Liver (tissue), 9 donors: ENCODE measurements around the gene RAPSN. TPM values are rescaled to one million over a fixed set of nuclear protein-coding genes. Genes with fewer than 3 reads are reported as not detected.
A peak's percentile ranks its signal among the peaks of the same experiment; 100 is the strongest.

ENCODE experiments used
- DNase-seq: peaks from one replicate; pipeline ENCODE4 v3.0.0-alpha.2; 2017; ENCODE audit warnings: low spot score
- H3K27ac ChIP-seq, 2 donors: one replicate each; pipeline ENCODE4 v1.7.0; 2013; ENCODE audit warnings: inconsistent platforms in 2 of 2, low read length in 2 of 2, control low read depth in 1 of 2, low read depth in 1 of 2, mild to moderate bottlenecking in 1 of 2
- H3K27me3 ChIP-seq, 4 donors: one replicate each; pipeline versions ENCODE4 v1.6.1 to v1.7.0; 2013; ENCODE audit warnings: low read length in 3 of 4, inconsistent platforms in 1 of 4, mild to moderate bottlenecking in 1 of 4, moderate library complexity in 1 of 4; ENCODE audit not compliant: control insufficient read depth in 4 of 4, insufficient read depth in 4 of 4
- H3K36me3 ChIP-seq, 4 donors: one replicate each; pipeline versions ENCODE4 v1.6.1 to v1.7.0; 2013; ENCODE audit warnings: low read length in 3 of 4, mild to moderate bottlenecking in 3 of 4, low read depth in 1 of 4, moderate library complexity in 1 of 4; ENCODE audit not compliant: control insufficient read depth in 4 of 4, insufficient read depth in 3 of 4
- H3K4me1 ChIP-seq, 4 donors: one replicate each; pipeline versions ENCODE4 v1.6.1 to v1.7.0; 2013; ENCODE audit warnings: low read length in 3 of 4, mild to moderate bottlenecking in 3 of 4, moderate library complexity in 1 of 4; ENCODE audit not compliant: control insufficient read depth in 4 of 4, insufficient read depth in 4 of 4
- H3K4me3 ChIP-seq, 3 donors: one replicate each; pipeline versions ENCODE4 v1.6.1 to v1.7.0; 2013; ENCODE audit warnings: low read length in 3 of 3, control low read depth in 1 of 3, low read depth in 1 of 3, mild to moderate bottlenecking in 1 of 3
- H3K9ac ChIP-seq, 2 donors: one replicate each; pipeline ENCODE4 v1.7.0; 2013; ENCODE audit warnings: low read length in 2 of 2, mild to moderate bottlenecking in 2 of 2, moderate library complexity in 2 of 2, control low read depth in 1 of 2, low read depth in 1 of 2
- H3K9me3 ChIP-seq, 4 donors: one replicate each; pipeline versions ENCODE4 v1.6.1 to v1.7.0; 2013; ENCODE audit warnings: low read length in 3 of 4; ENCODE audit not compliant: control insufficient read depth in 4 of 4
- CTCF ChIP-seq: fragments of 150-350 bp; IDR thresholded peaks from 2 replicates; pipeline ENCODE4 v1.5.1; 2017; ENCODE audit warnings: improper control_type of control experiment, low read depth, low read length; ENCODE audit not compliant: missing input control
- EGR1 ChIP-seq, 2 donors: IDR thresholded peaks; 2 replicates each; pipeline ENCODE4 v1.6.1; 2016 to 2018; ENCODE audit warnings: antibody characterized with exemption in 2 of 2, low read depth in 2 of 2
- FOXA1 ChIP-seq: IDR thresholded peaks from 2 replicates; pipeline ENCODE4 v1.6.1; 2016; ENCODE audit warnings: antibody characterized with exemption
- FOXA2 ChIP-seq: IDR thresholded peaks from 2 replicates; pipeline ENCODE4 v1.6.1; 2016; ENCODE audit warnings: antibody characterized with exemption
- GABPA ChIP-seq, 2 donors: IDR thresholded peaks in 1 of 2; conservative IDR thresholded peaks in 1 of 2; 2 replicates each; pipeline ENCODE4 v1.6.1; 2016; ENCODE audit warnings: antibody characterized with exemption in 2 of 2, mild to moderate bottlenecking in 1 of 2, moderate library complexity in 1 of 2
- HNF4A ChIP-seq, 2 donors: conservative IDR thresholded peaks; 2 replicates each; pipeline ENCODE4 v1.6.1; 2016; ENCODE audit warnings: antibody characterized with exemption in 2 of 2, mild to moderate bottlenecking in 2 of 2
- HNF4G ChIP-seq: IDR thresholded peaks from 2 replicates; pipeline ENCODE4 v1.6.1; 2016; ENCODE audit warnings: antibody characterized with exemption
- JUND ChIP-seq, 2 donors: IDR thresholded peaks; 2 replicates each; pipeline ENCODE4 v1.6.1; 2016; ENCODE audit warnings: antibody characterized with exemption in 2 of 2
- NR2F2 ChIP-seq: IDR thresholded peaks from 2 replicates; pipeline ENCODE4 v1.6.1; 2016; ENCODE audit warnings: antibody characterized with exemption
- RAD21 ChIP-seq, 2 donors: IDR thresholded peaks; 2 replicates each; pipeline ENCODE4 v1.6.1; 2016; ENCODE audit warnings: antibody characterized with exemption in 2 of 2, mild to moderate bottlenecking in 2 of 2
- REST ChIP-seq: IDR thresholded peaks from 2 replicates; pipeline ENCODE4 v1.6.1; 2016; ENCODE audit warnings: antibody characterized with exemption, mild to moderate bottlenecking
- RXRA ChIP-seq, 2 donors: IDR thresholded peaks; 2 replicates each; pipeline ENCODE4 v1.6.1; 2017 to 2018; ENCODE audit warnings: antibody characterized with exemption in 2 of 2, mild to moderate bottlenecking in 1 of 2
- SP1 ChIP-seq: IDR thresholded peaks from 2 replicates; pipeline ENCODE4 v1.6.1; 2018; ENCODE audit warnings: antibody characterized with exemption, mild to moderate bottlenecking
- TAF1 ChIP-seq: conservative IDR thresholded peaks from 2 replicates; pipeline ENCODE4 v1.6.1; 2016; ENCODE audit warnings: antibody characterized with exemption, mild to moderate bottlenecking
- YY1 ChIP-seq: IDR thresholded peaks from 2 replicates; pipeline ENCODE4 v1.6.1; 2016; ENCODE audit warnings: antibody characterized with exemption, mild to moderate bottlenecking
- WGBS: extraction: QIAGEN DNeasy Blood & Tissue Kit; methylation state at CpG from one replicate; pipeline ENCODE4 v1.1.7; 2013; 5-methylcytosine and 5-hydroxymethylcytosine counted together
- polyA plus RNA-seq, 2 donors: library from polyadenylated mRNA; stranded (reverse) in 1 of 2; unstranded in 1 of 2; fragments of 200-250 nt in 1 of 2; fragments of >200 nt in 1 of 2; fragmentation: Nextera tagmentation in 1 of 2; extraction: Ambion mirVana in 1 of 2; gene quantifications; one replicate each; pipeline versions ENCODE4 v1.2.1 to v1.2.3, GENCODE V29; 2013 to 2015
- total RNA-seq, 2 donors: library from RNA; depleted of rRNA; stranded (reverse); fragments of >200 nt; gene quantifications; one replicate each; pipeline ENCODE4 v1.2.3, GENCODE V29; 2014
- TF ChIP-seq, protein P1 (sequence below): IDR thresholded peaks from 2 replicates; pipeline ENCODE4 v1.6.1; 2016; ENCODE audit warnings: antibody characterized with exemption
- TF ChIP-seq, protein P2 (sequence below): IDR thresholded peaks from 2 replicates; pipeline ENCODE4 v1.6.1; 2016; ENCODE audit warnings: antibody characterized with exemption
- TF ChIP-seq, protein P3 (sequence below): IDR thresholded peaks from 2 replicates; pipeline ENCODE4 v1.6.1; 2016; ENCODE audit warnings: antibody characterized with exemption
- donor health status: healthy.
- donor health status: healthy.
- donor health status: healthy.
- donor health status: healthy.
- donor health status: healthy.

Gene RAPSN
- total and polyA plus RNA-seq, 4 donors, result 0.12 to 0.59 (median 0.28) TPM; not detected in 1

GRCh38 chr11:47410370-47411264 lies 38.3 kb downstream of the RAPSN start (continued):
- TF ChIP-seq CTCF (no peak), RAD21 (IDR thresholded peaks at IDR 0.05) (no peak)

DNA sequence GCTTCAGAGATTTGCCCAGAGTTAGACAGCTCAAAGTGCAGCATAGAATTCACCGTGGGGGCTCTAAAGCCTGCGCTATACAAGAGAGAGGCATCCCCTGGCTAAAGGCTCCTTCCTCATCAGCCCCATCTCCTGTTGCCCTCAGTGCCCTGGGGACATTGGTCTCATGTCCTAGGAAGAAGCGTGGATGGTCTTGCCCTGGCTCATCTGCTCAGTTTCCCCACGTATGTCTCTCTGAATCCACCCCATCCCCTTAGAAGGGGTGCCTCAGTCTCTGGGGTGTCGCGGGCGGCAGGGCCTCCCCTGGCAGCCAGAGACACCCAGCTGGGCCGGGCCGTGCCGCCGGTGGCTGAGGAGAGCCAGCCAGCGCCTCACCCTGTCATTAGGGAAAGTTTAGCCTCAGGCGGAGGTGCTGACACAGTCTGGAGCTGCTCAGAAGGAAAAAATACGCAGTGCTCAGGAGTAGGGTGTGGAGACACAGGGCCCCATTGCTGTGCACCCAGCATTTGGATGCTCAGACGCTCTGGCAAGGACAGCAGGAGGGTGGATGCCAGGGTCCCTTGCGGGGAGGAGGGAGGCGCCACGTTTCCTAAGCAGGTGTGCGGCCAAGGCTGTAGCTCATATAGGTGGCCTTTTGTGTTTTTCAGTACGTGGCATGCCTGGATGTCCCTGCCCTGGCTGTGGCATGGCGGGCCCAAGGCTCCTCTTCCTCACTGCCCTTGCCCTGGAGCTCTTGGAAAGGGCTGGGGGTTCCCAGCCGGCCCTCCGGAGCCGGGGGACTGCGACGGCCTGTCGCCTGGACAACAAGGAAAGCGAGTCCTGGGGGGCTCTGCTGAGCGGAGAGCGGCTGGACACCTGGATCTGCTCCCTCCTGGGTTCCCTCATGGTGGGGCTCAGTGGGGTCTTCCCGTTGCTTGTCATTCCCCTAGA lies 39.2 kb downstream of the RAPSN start:
- peaks cover 0 to 18% (median 15%) of the 10 kb centered on the region in 4 donors for H3K4me1 ChIP-seq

More for the DNA sequence above, 39.2 kb downstream of the RAPSN start:
- H3K36me3 ChIP-seq, result peaks cover 0 to 14% (median 6%) of the 10 kb centered on the region in 4 donors
- H3K27me3 ChIP-seq, result no peaks in the 10 kb centered on the region
- H3K9ac ChIP-seq, result peak overlapping the region in 1 of 2 donors; percentile 43
- H3K9me3 ChIP-seq, result no peaks in the 10 kb centered on the region
- peak overlapping the region; percentile 76 to 86 for H3K27ac ChIP-seq
- TF ChIP-seq REST, result no peak
- TF ChIP-seq FOXA2, result no peak
- TF ChIP-seq RXRA (IDR thresholded peaks at IDR 0.05), result no peak
- no peak for TF ChIP-seq NR2F2
- no peak for TF ChIP-seq JUND (IDR thresholded peaks at IDR 0.05)
- TF ChIP-seq, protein P1, sequence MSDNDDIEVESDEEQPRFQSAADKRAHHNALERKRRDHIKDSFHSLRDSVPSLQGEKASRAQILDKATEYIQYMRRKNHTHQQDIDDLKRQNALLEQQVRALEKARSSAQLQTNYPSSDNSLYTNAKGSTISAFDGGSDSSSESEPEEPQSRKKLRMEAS, result no peak
- TF ChIP-seq HNF4G, result no peak
- TF ChIP-seq, protein P2, sequence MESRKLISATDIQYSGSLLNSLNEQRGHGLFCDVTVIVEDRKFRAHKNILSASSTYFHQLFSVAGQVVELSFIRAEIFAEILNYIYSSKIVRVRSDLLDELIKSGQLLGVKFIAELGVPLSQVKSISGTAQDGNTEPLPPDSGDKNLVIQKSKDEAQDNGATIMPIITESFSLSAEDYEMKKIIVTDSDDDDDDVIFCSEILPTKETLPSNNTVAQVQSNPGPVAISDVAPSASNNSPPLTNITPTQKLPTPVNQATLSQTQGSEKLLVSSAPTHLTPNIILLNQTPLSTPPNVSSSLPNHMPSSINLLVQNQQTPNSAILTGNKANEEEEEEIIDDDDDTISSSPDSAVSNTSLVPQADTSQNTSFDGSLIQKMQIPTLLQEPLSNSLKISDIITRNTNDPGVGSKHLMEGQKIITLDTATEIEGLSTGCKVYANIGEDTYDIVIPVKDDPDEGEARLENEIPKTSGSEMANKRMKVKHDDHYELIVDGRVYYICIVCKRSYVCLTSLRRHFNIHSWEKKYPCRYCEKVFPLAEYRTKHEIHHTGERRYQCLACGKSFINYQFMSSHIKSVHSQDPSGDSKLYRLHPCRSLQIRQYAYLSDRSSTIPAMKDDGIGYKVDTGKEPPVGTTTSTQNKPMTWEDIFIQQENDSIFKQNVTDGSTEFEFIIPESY, result no peak
- no peak for TF ChIP-seq GABPA (IDR thresholded peaks at IDR 0.05 in 1 of 2, conservative IDR thresholded peaks at IDR 0.05 in 1 of 2)
- TF ChIP-seq, protein P3, sequence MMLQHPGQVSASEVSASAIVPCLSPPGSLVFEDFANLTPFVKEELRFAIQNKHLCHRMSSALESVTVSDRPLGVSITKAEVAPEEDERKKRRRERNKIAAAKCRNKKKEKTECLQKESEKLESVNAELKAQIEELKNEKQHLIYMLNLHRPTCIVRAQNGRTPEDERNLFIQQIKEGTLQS, result no peak
- no peak for TF ChIP-seq HNF4A (conservative IDR thresholded peaks at IDR 0.05)
- TF ChIP-seq SP1, result no peak
- no peak for TF ChIP-seq CTCF
- no peak for TF ChIP-seq FOXA1
- TF ChIP-seq YY1, result no peak
- TF ChIP-seq EGR1 (IDR thresholded peaks at IDR 0.05; ENCODE audit: low read depth in 2 of 2), result no peak
- no peak for TF ChIP-seq TAF1
- no peak for TF ChIP-seq RAD21 (IDR thresholded peaks at IDR 0.05)
- 91% methylated on average over 31 of the region's 31 CpGs for WGBS
- peak overlapping the region in 1 of 3 donors; percentile 88 for H3K4me3 ChIP-seq
- peak; percentile 27 for DNase-seq
